SK-N-SH (cell line): Measurements from ENCODE around the gene UBE2D1. TPM values are rescaled to one million over a fixed set of nuclear protein-coding genes. Genes with fewer than 3 reads are reported as not detected.

ENCODE experiments used
- CTCF ChIA-PET: fragments of 300-600, 350-600 bp; formaldehyde crosslinking; extraction: SDS; loops from one replicate; lab custom pipeline; 2021; lab: Yijun Ruan, JAX
- POLR2A ChIA-PET: fragments of 350-600 bp; sonication (Branson Sonifier 250); formaldehyde crosslinking; extraction: SDS; loops from one replicate; lab custom pipeline; 2020; ENCODE audit warnings: antibody characterized with exemption, inconsistent platforms; lab: Yijun Ruan, JAX
- DNase-seq: peaks from one replicate; pipeline ENCODE4 v3.0.0; 2012
- H2AFZ ChIP-seq: fragments of 200-600 bp; sonication (generic); 2 replicates; pipeline ENCODE4 v1.8.1; 2016; ENCODE audit warnings: antibody characterized with exemption, mild to moderate bottlenecking, low read depth
- H3F3A ChIP-seq: fragments of 200-600 bp; sonication (generic); replicated peaks from 2 replicates; pipeline ENCODE3; 2016; ENCODE audit warnings: antibody characterized with exemption, mild to moderate bottlenecking; ENCODE audit not compliant: insufficient read depth
- H3K27ac ChIP-seq, 2 experiments: fragments of 200-500 bp in 1 of 2; fragments of 200-600 bp in 1 of 2; sonication (Bioruptor generic) in 1 of 2; sonication (generic), shearing (Covaris generic) in 1 of 2; 2 replicates each; pipeline versions ENCODE4 v1.5.1 to v1.6.1; 2014 to 2016; ENCODE audit warnings: low read depth in 2 of 2, inconsistent platforms in 1 of 2, low read length in 1 of 2, mild to moderate bottlenecking in 1 of 2, mixed read lengths in 1 of 2
- H3K27me3 ChIP-seq: fragments of 200-600 bp; sonication (generic), shearing (Covaris generic); 2 replicates; pipeline ENCODE4 v1.6.1; 2016; ENCODE audit warnings: mixed run types; ENCODE audit not compliant: insufficient read depth
- H3K36me3 ChIP-seq, 2 experiments: fragments of 200-500 bp in 1 of 2; fragments of 200-600 bp in 1 of 2; sonication (Bioruptor generic) in 1 of 2; sonication (generic) in 1 of 2; replicated peaks in 1 of 2; 2 replicates each; pipeline versions ENCODE3 to v1.5.1; 2014 to 2016; ENCODE audit warnings: low read length in 1 of 2, mild to moderate bottlenecking in 1 of 2; ENCODE audit not compliant: insufficient read depth in 2 of 2, control insufficient read depth in 1 of 2
- H3K4me1 ChIP-seq, 2 experiments: fragments of 200-500 bp in 1 of 2; fragments of 200-600 bp in 1 of 2; sonication (Bioruptor generic) in 1 of 2; sonication (generic), shearing (Covaris generic) in 1 of 2; 2 replicates each; pipeline versions ENCODE4 v1.5.1 to v1.6.1; 2014 to 2016; ENCODE audit warnings: low read depth in 1 of 2, low read length in 1 of 2, mixed run types in 1 of 2; ENCODE audit not compliant: insufficient read depth in 2 of 2, control insufficient read depth in 1 of 2
- H3K4me2 ChIP-seq: fragments of 200-600 bp; sonication (generic), shearing (Covaris generic); 2 replicates; pipeline ENCODE4 v1.6.1; 2017; ENCODE audit warnings: mixed run types
- H3K4me3 ChIP-seq, 2 experiments: fragments of 200-500 bp in 1 of 2; fragments of 200-600 bp in 1 of 2; sonication (Bioruptor generic) in 1 of 2; sonication (generic), shearing (Covaris generic) in 1 of 2; 2 replicates each; pipeline versions ENCODE4 v1.5.1 to v1.8.1; 2014 to 2016; ENCODE audit warnings: low read depth in 2 of 2, inconsistent platforms in 1 of 2, low read length in 1 of 2, mild to moderate bottlenecking in 1 of 2, mixed read lengths in 1 of 2, moderate library complexity in 1 of 2
- H3K79me2 ChIP-seq: fragments of 200-600 bp; sonication (generic); 2 replicates; pipeline ENCODE4 v1.8.1; 2017; ENCODE audit warnings: mild to moderate bottlenecking; ENCODE audit not compliant: insufficient read depth
- H3K9ac ChIP-seq: fragments of 200-600 bp; sonication (generic); 2 replicates; pipeline ENCODE4 v1.6.1; 2017; ENCODE audit warnings: mixed run types
- H3K9me2 ChIP-seq: fragments of 200-600 bp; sonication (generic); 2 replicates; pipeline ENCODE4 v1.6.1; 2017; ENCODE audit warnings: mixed run types
- H3K9me3 ChIP-seq: fragments of 200-600 bp; sonication (generic); 2 replicates; pipeline ENCODE4 v1.6.1; 2017; ENCODE audit warnings: mixed run types, mild to moderate bottlenecking, moderate library complexity
- H4K20me1 ChIP-seq: fragments of 200-600 bp; sonication (generic); 2 replicates; pipeline ENCODE4 v1.6.1; 2017; ENCODE audit warnings: mild to moderate bottlenecking, mixed run types; ENCODE audit not compliant: insufficient read depth
- CHD2 ChIP-seq: fragments of 150-350 bp; IDR thresholded peaks from 2 replicates; pipeline ENCODE4 v1.6.1; 2018; ENCODE audit warnings: low read length; ENCODE audit not compliant: partially characterized antibody
- ELF1 ChIP-seq: IDR thresholded peaks from 2 replicates; pipeline ENCODE4 v1.4.0; 2012
- EZH2phosphoT487 ChIP-seq: fragments of 200-600 bp; sonication (generic); IDR thresholded peaks from 2 replicates; pipeline ENCODE4 v1.6.1; 2017; ENCODE audit warnings: low read depth, mixed run types, mild to moderate bottlenecking, antibody characterized with exemption, moderate library complexity, borderline replicate concordance
- FOXJ3 ChIP-seq: sonication (generic); formaldehyde crosslinking; IDR thresholded peaks from 2 replicates; pipeline ENCODE4 v1.5.1; 2020; ENCODE audit warnings: mild to moderate bottlenecking, missing genetic modification reagents
- FOXM1 ChIP-seq: IDR thresholded peaks from 2 replicates; pipeline ENCODE4 v1.4.0; 2012; ENCODE audit warnings: low read depth, mild to moderate bottlenecking
- GATA2 ChIP-seq: sonication (generic); formaldehyde crosslinking; IDR thresholded peaks from 2 replicates; pipeline ENCODE4 v1.5.0; 2020; ENCODE audit warnings: mild to moderate bottlenecking, missing genetic modification reagents
- MEF2A ChIP-seq: IDR thresholded peaks from 2 replicates; pipeline ENCODE4 v1.4.0; 2012; ENCODE audit warnings: low read depth, borderline replicate concordance
- MXI1 ChIP-seq: IDR thresholded peaks from 2 replicates; pipeline ENCODE4 v1.6.1; 2012; ENCODE audit warnings: mild to moderate bottlenecking, low read depth, low read length, improper control_type of control experiment
- NRF1 ChIP-seq: IDR thresholded peaks from 2 replicates; pipeline ENCODE4 v1.6.1; 2012; ENCODE audit warnings: low read depth, mild to moderate bottlenecking, low read length
- PBX3 ChIP-seq: IDR thresholded peaks from 2 replicates; pipeline ENCODE4; 2012
- RAD21 ChIP-seq: IDR thresholded peaks from 2 replicates; pipeline ENCODE4 v1.6.1; 2012; ENCODE audit warnings: mild to moderate bottlenecking, low read length
- RCOR1 ChIP-seq: fragments of 150-350 bp; IDR thresholded peaks from 2 replicates; pipeline ENCODE4 v1.6.1; 2017; ENCODE audit warnings: antibody characterized with exemption, low read length
- REST ChIP-seq: IDR thresholded peaks from 2 replicates; pipeline ENCODE4 v1.6.1; 2012; ENCODE audit warnings: mild to moderate bottlenecking, low read depth, low read length, moderate library complexity
- RFX5 ChIP-seq: IDR thresholded peaks from 2 replicates; pipeline ENCODE4 v1.6.1; 2012; ENCODE audit warnings: mild to moderate bottlenecking, improper control_type of control experiment, low read length
- RXRA ChIP-seq: IDR thresholded peaks from 2 replicates; pipeline ENCODE4 v1.4.0; 2012; ENCODE audit warnings: low read depth, mild to moderate bottlenecking, borderline replicate concordance
- SIN3A ChIP-seq: IDR thresholded peaks from 2 replicates; pipeline ENCODE4 v1.6.1; 2012; ENCODE audit warnings: low read depth, mild to moderate bottlenecking, low read length, moderate library complexity, borderline replicate concordance
- TEAD4 ChIP-seq: IDR thresholded peaks from 2 replicates; pipeline ENCODE4 v1.4.0; 2012; ENCODE audit warnings: mild to moderate bottlenecking, borderline replicate concordance; ENCODE audit not compliant: insufficient read depth
- YY1 ChIP-seq: IDR thresholded peaks from 2 replicates; pipeline ENCODE4 v1.4.0; 2012; ENCODE audit warnings: low read depth, mild to moderate bottlenecking
- WGBS: methylation state at CpG from one replicate; pipeline ENCODE4 v1.1.6; 2017; ENCODE audit warnings: low lambda C conversion rate; 5-methylcytosine and 5-hydroxymethylcytosine counted together
- polyA plus RNA-seq, 3 experiments: library from polyadenylated mRNA; depleted of rRNA; stranded (reverse); fragments of >200 nt; gene quantifications; 2 replicates each; pipeline ENCODE4 v1.2.3, GENCODE V29; 2012
- TF ChIP-seq, protein P1 (sequence below): IDR thresholded peaks from 2 replicates; pipeline ENCODE4 v1.4.0; 2012; ENCODE audit warnings: low read depth
- TF ChIP-seq, protein P2 (sequence below): fragments of 150-350 bp; IDR thresholded peaks from 2 replicates; pipeline ENCODE4 v1.6.1; 2017; ENCODE audit warnings: antibody characterized with exemption, low read length, low read depth, borderline replicate concordance

Gene UBE2D1
- polyA plus RNA-seq, 1 of the 3 experiments (the other 2 are of a cell fraction), result 8.7 TPM

GRCh38 chr10:58400609-58401008 is 65.8 kb downstream of the UBE2D1 start:
- WGBS, result 88% methylated on average over 1 of the region's 1 CpG
- Histone ChIP-seq H3K9ac (no peak overlapping the region), H3K4me3 (no peak overlapping the region), H4K20me1 (no peaks in the 10 kb centered on the region), H3K27me3 (no peaks in the 10 kb centered on the region), H3K9me3 (no peaks in the 10 kb centered on the region), H3K9me2 (no peaks in the 10 kb centered on the region), H3F3A (peaks cover 7% of the 10 kb centered on the region), H3K79me2 (no peaks in the 10 kb centered on the region), H3K27ac (no peak overlapping the region), H3K4me2 (no peak overlapping the region), H3K36me3 (peaks cover 25 to 26% of the 10 kb centered on the region in 2 experiments), H3K4me1 (no peaks in the 10 kb centered on the region), H2AFZ (no peak overlapping the region)
- CTCF ChIA-PET, result interaction anchor here (0.8 to 1.3 kb wide), 2 partner anchors 14 to 101 kb away, joined by 3 read pairs; no protein-coding TSS in a partner anchor
- POLR2A ChIA-PET, result no interaction called here
- TF ChIP-seq RAD21, result no peak
- TF ChIP-seq, protein P1, sequence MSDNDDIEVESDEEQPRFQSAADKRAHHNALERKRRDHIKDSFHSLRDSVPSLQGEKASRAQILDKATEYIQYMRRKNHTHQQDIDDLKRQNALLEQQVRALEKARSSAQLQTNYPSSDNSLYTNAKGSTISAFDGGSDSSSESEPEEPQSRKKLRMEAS, result no peak
- TF ChIP-seq TEAD4, result no peak
- TF ChIP-seq RXRA, result no peak
- TF ChIP-seq RCOR1, result no peak
- TF ChIP-seq FOXJ3, result no peak
- no peak for TF ChIP-seq SIN3A
- TF ChIP-seq, protein P2, sequence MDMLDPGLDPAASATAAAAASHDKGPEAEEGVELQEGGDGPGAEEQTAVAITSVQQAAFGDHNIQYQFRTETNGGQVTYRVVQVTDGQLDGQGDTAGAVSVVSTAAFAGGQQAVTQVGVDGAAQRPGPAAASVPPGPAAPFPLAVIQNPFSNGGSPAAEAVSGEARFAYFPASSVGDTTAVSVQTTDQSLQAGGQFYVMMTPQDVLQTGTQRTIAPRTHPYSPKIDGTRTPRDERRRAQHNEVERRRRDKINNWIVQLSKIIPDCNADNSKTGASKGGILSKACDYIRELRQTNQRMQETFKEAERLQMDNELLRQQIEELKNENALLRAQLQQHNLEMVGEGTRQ, result no peak
- TF ChIP-seq EZH2phosphoT487, result no peak
- TF ChIP-seq YY1, result no peak
- TF ChIP-seq GATA2 (CRISPR knock-in tag), result no peak
- no peak for TF ChIP-seq ELF1
- TF ChIP-seq CHD2, result no peak
- TF ChIP-seq PBX3, result no peak
- no peak for TF ChIP-seq RFX5
- no peak for TF ChIP-seq FOXM1
- no peak for TF ChIP-seq MXI1
- no peak for TF ChIP-seq REST
- TF ChIP-seq NRF1, result no peak
- TF ChIP-seq MEF2A, result no peak
- DNase-seq, result no peak
